ENCODE data around the gene RFC5. TPM values are rescaled to one million over a fixed set of nuclear protein-coding genes. Genes with fewer than 3 reads are reported as not detected.
A peak's percentile ranks its signal among the peaks of the same experiment; 100 is the strongest.
"Not testable (repeated sequence)": the region's sequence is repeated elsewhere in the genome, so short reads cannot be mapped to it uniquely, and the experiment has no call there.

The RFC5 gene, protein sequence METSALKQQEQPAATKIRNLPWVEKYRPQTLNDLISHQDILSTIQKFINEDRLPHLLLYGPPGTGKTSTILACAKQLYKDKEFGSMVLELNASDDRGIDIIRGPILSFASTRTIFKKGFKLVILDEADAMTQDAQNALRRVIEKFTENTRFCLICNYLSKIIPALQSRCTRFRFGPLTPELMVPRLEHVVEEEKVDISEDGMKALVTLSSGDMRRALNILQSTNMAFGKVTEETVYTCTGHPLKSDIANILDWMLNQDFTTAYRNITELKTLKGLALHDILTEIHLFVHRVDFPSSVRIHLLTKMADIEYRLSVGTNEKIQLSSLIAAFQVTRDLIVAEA
- 45.0 and 49.2 TPM in 2 replicates for total RNA-seq (2014; rRNA removed; shearing (Covaris generic))

GRCh38 chr12:118016424-118017264, at the start of gene RFC5:
Gene RFC5, plus strand, starts transcription at chr12:118016703. Its CDS starts 125 bp downstream, at chr12:118016828.
- peak; percentile 96 for DNase-seq (ENCODE audit: low spot score)

GRCh38 chr12:117967043-117967442, 49.5 kb upstream of the RFC5 start:
- no peak for DNase-seq (ENCODE audit: low spot score)

GRCh38 chr12:117967512-117967911, 49.0 kb upstream of the RFC5 start:
- no peak for DNase-seq (ENCODE audit: low spot score)

GRCh38 chr12:117968151-117968789, 48.2 kb upstream of the RFC5 start:
- DNase-seq (ENCODE audit: low spot score) = no peak

DNA sequence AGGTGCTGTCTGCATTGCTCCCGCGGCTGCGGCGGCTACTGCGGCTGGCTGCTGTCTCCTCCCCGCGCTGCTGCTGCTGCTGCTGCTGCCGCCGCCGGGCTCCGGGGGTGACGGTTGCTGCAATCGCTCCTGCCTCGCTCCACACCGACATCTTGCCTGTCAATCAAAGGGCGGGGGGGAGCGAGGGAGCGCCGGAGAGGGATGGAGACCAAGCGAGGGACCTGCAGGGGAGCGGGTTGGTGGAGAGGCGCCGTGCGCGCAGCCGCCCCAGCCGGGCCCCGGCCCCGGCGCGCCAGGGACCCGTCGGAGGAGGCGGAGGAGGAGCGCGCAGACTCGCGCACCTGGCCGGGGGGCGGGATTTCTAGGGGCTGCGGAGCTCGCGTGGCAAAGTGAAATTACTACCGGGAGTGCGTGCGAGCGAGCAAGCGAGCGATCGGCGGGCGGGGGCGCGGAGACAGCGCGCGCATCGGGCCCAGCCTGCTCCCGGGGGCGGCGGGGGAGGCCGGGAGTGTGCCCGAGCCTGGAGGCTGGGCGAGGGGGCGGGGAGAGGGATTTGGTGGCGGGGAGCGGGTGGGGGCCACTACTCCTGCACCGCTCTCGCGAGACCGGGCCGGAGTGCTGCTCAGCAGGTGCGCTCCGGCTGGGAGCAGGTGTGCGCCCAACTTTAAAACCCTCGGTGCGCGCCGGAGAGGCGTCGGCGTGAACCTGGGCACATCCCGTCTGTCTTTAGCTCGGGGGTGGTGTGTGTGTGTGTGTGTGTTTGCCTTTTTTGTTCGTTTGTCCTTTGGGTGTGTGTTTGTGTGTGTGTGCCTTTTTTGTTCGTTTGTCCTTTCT, 47.5 kb upstream of the RFC5 start, which contains the start of gene KSR2:
TSS of gene KSR2 (minus strand) at position 165 of the 834 bp plus-strand sequence. CDS start 735 bp downstream, outside the sequence.
- DNase-seq (ENCODE audit: low spot score) = peak; percentile 25

- no peak for DNase-seq (ENCODE audit: low spot score)
These were observed 46.2 kb upstream of the RFC5 start for GRCh38 chr12:117970334-117970733.

GRCh38 chr12:117972301-117972700, 44.2 kb upstream of the RFC5 start:
- no peak for DNase-seq (ENCODE audit: low spot score)

GRCh38 chr12:117975006-117975405, 41.5 kb upstream of the RFC5 start:
- DNase-seq (ENCODE audit: low spot score) = no peak

- DNase-seq (ENCODE audit: low spot score) = no peak
These were observed 39.1 kb upstream of the RFC5 start for GRCh38 chr12:117977373-117977772.

DNA sequence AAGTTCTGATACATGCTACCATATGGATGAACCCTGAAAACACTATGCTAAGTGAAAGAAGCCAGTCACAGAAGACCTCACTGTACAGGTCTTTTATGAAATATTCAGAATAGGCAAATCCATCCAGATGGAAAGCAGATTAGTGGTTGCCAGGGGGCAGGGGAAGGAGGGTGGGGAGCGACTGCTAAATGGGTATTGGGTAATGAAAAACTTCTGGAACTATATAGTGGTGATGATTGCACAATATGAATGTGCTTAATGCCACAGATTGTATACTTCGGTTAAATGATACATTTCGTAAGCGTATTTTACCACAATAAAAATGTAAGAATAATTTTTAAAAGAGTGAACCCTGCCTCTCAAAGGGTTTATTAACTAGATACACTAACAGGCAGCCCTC, 35.9 kb upstream of the RFC5 start:
- no peak for DNase-seq (ENCODE audit: low spot score)

- DNase-seq (ENCODE audit: low spot score) = no peak
These were observed 35.2 kb upstream of the RFC5 start for GRCh38 chr12:117981267-117981666.

- no peak for DNase-seq (ENCODE audit: low spot score)
These were observed 31.3 kb upstream of the RFC5 start for GRCh38 chr12:117985182-117985581.

- peak; percentile 74 for DNase-seq (ENCODE audit: low spot score)
These were observed 29.6 kb upstream of the RFC5 start for GRCh38 chr12:117986705-117987469.

DNA sequence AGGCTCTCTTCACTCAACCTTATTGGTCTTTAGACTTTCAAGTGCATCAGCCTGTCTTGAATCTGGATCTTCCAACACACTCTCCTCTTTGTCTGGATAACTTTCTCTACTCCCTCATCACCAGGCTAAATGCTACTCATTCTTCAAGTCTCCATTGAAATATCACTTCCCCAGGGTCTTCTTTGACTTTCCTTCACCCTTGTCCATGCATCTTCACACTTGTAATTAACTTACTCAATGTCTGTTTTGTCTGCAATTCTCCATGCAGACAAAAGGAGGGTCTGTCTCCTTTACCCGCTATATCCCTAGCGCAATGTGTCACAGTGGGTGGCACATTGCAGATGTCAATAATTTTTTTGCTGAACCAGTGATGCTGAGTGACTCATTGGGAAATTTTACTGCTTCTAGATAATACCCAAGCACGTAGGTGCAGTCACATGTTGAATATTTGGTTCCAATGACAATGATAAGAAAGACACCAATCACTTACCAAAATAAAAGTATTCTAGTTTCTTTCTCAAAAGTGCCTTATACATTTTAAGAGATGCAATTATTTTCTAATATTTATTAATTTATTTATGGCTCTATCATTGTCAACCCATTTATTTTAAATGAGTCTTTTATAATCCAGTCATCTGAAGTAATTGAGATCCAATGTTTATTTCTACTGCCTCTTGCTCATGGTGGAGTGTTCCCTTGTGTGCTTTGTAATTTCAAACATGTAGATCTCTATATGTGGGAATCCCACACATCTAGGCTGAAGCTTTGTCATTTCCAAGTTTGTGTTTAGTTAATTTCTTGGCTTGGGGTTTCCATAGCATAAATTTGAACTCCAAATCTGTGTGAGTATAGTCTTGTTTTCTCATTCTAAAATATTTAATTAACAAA, 21.7 kb upstream of the RFC5 start:
- DNase-seq (ENCODE audit: low spot score) = no peak

DNA sequence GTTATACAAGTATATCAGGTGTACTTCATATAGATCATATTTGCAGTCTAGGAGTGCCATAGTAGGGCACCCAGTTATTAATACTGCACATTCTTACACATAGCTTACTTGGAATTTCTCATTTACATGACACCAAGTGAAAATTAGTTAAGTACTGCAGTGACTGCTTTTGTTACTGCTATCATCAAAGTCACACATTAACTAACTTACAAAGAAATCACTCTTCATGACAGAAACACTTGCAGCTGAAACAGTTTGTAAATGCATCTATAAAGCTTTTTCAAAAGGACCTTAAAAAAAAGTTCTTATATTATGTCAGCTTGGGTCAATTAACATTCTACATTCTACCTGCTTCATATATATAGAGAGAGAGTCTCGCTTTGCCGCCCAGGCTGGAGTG, 17.8 kb upstream of the RFC5 start:
- no peak for DNase-seq (ENCODE audit: low spot score)

DNA sequence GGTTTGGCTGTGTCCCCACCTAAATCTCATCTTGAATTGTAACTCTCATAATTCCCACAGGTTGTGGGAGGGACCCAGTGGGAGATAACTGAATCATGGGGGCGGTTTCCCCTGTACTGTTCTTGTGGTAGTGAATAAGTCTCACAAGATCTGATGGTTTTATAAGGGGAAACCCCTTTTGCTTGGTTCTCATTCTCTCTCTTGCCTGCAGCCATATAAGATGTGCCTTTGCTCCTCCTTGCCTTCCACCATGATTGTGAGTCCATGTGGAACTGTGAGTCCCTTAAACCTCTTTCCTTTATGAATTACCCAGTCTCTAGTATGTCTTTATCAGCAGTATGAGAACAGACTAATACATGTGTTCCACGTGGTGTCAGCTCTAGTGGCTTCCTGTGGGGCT, 16.7 kb upstream of the RFC5 start:
- DNase-seq (ENCODE audit: low spot score) = not testable (repeated sequence)

GRCh38 chr12:118010903-118011302, 5.6 kb upstream of the RFC5 start:
- DNase-seq (ENCODE audit: low spot score) = no peak

DNA sequence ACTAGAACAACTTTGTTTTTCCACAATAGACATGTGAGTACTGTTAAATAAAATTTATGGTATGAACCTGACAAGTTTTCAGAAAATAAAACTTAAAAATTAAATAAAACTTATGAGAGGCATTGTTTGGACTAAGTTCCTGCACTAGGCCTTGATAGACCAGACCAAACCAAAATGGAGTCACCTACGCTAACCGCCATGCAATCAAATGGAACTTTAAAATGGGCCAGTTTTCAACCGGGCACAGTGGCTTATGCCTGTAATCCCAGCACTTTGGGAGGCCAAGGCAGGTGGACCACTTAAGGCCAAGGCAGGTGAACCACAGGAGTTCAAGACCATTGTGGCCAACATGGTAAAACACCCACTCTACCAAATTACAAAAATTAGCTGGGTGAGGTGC, 5.1 kb upstream of the RFC5 start:
- no peak for DNase-seq (ENCODE audit: low spot score)

- no peak for DNase-seq (ENCODE audit: low spot score)
These were observed 4.5 kb upstream of the RFC5 start for GRCh38 chr12:118011961-118012360.

GRCh38 chr12:118013283-118013682, 3.2 kb upstream of the RFC5 start:
- no peak for DNase-seq (ENCODE audit: low spot score)
